ENCODE data around the gene NRXN3.

DNA sequence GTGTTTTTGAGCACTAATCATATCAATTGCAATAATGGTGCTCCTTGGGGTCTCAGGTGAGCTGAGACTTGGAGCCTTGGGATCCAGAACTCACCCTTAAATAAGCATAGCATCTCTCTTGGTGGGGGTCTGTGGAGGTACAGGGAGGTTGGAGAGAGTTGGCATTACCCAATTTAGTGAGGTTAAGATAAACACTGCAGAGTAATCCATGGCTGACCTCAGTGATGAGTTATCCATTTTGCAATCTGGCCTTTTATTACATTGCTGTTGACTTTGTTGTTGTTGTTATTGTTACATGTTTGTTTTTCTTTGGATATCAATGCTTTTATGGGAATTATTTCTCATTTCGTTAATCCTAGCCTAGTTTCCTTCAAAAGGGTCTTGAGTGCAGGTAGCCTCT is 373.3 kb downstream of the NRXN3 start:
- TF ChIP-seq, protein P1, sequence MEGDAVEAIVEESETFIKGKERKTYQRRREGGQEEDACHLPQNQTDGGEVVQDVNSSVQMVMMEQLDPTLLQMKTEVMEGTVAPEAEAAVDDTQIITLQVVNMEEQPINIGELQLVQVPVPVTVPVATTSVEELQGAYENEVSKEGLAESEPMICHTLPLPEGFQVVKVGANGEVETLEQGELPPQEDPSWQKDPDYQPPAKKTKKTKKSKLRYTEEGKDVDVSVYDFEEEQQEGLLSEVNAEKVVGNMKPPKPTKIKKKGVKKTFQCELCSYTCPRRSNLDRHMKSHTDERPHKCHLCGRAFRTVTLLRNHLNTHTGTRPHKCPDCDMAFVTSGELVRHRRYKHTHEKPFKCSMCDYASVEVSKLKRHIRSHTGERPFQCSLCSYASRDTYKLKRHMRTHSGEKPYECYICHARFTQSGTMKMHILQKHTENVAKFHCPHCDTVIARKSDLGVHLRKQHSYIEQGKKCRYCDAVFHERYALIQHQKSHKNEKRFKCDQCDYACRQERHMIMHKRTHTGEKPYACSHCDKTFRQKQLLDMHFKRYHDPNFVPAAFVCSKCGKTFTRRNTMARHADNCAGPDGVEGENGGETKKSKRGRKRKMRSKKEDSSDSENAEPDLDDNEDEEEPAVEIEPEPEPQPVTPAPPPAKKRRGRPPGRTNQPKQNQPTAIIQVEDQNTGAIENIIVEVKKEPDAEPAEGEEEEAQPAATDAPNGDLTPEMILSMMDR (IDR thresholded peaks at IDR 0.05): no peak
- no peak for TF ChIP-seq POLR2A (IDR thresholded peaks at IDR 0.05)
